HG03060 (cell line): ENCODE data around the gene PHGDH.

ENCODE experiments used
- ATAC-seq: cut with Tn5 transposase; IDR thresholded peaks from one replicate; pipeline ENCODE4 v1.9.1; 2021; ENCODE audit warnings: low read depth, moderate number of reproducible peaks; ENCODE audit not compliant: unreplicated experiment

PHGDH gene

DNA sequence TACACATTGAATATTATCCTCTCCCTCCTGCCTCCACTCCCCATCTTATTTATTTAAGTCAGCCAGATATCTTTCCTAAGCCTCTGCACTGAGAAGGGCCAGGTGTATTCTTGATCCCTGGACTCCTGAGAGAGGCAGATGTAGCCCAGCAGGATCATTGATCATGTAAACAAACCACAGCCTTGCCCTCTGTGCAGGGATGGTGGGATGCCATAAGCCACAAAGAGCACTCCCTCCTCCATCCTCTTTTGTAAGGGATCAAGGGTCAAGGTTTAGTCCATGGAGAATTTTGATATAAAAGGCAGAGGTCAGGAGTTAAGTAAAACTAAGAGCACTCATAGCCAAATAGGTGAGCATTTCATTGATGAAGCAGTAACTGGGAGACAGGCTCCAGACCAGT lies 17.3 kb downstream of the PHGDH start:
- ATAC-seq, result no peak

DNA sequence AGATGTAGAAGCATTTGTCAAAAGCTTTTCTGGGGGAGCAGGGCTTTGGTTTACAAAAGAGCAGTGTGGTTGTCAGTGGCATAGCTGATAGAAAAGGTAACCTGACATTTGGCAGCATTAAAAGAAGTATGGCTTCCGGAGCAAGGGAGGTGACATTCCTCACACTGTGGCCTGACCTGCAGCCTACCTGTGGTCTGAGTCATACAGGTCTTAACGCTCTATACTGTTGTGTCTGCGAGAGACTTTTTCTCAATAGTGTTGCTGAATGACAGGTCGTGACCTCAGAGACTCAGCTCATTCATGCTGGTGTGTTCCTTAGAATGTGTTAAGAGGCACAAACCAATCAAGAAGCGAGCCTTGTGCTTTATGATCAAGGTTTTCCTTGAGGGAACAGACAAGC lies 19.3 kb downstream of the PHGDH start:
- ATAC-seq, result no peak

DNA sequence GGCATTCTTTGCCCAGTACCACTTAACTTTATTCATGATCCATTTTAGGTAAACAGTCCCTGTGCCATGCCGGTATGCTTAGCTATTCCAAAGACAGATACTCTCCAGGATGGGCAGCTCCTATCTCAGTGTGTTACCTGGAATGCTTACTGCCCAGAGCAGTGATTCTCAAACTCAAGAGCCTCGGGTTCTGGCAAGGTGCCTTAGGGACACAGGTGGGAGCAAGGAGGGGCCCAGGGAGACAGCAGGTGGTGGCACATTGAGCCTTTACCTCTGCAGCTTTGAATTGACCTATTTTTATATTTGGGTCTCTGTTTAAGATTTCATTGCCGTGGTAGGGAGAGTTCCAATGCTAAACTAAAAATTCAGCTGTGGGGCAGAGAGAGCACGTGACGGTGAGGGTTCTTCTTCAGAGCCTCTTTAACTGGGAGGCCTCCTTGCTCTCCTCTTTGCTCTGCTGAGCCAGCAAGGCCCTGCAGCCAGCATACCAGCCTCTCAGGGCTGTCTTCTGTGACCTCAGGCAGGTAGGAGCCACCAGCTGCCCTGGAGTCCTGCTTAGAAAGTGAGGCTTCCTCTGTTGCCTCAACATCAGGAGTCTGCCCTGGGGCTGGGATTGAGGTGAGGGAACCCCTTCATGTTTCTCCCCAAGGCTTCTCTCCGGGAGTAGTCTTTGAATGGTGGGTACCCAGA lies 20.2 kb downstream of the PHGDH start:
- ATAC-seq, result no peak

DNA sequence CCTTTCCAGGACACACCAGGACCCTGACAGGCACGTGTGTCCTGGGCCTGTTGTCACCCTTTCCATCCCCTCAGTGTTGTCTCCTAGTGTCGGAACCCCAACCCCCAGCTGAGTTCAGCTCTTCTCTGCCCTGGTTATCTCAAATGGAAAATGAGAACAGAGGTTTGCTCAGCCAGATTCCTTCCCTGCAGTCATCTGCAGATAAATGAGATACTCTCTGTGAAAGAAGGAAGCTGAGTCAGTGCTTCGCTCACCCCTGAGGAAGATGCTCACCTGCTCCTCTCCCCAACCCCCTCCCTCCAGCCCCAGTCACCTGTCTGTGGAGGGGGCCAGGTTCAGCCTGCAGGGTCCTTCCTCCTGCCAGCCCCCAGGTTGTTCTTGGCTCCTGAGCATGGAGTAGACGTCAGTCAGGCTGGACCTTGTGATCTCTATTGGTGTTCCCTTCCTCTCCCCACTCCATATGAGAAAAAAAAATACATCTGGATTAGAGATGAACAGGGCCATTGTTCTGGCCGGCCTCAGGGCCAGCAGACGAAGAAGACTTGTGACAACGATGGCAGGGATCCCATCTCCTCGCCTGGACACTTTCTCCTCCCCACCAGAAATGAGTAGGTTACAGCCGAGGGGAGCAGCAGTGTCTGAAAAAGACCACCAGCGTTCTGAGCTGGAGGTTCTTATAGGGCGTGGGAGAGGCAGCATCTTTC lies 20.9 kb downstream of the PHGDH start:
- ATAC-seq, result no peak

DNA sequence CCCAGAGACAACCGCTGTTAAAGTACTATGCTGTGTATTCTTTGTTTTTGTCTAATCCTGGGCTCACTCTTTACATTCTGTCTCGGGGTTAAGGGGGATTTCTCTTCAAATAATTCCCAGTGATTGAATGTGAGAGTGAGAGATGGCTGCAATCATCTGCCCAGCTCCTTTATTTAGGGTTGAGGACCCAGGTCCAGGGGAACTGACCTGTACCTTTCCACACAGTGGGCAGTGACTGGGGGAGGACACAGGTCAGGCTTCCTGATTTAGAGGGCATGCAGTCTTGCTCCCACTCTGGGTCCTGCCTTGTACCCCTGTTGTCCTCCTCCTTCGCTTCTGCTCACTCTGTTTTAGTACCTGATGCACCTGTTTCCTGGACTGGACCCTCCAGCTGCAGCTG lies 22.0 kb downstream of the PHGDH start:
- no peak for ATAC-seq

DNA sequence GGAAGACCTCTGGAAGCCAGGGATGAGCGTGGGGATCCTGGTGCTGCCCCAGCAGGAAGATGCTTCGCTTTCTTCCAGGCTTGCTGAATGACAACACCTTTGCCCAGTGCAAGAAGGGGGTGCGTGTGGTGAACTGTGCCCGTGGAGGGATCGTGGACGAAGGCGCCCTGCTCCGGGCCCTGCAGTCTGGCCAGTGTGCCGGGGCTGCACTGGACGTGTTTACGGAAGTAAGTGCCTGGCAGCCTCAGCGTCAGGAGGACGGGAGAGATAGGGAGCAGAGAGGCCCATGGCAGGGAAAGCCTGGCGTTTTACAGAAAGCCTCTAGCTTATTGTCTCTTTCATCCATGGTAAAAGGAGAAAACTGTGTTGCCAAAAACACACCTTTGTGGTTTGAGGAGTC lies 23.5 kb downstream of the PHGDH start:
- no peak for ATAC-seq

DNA sequence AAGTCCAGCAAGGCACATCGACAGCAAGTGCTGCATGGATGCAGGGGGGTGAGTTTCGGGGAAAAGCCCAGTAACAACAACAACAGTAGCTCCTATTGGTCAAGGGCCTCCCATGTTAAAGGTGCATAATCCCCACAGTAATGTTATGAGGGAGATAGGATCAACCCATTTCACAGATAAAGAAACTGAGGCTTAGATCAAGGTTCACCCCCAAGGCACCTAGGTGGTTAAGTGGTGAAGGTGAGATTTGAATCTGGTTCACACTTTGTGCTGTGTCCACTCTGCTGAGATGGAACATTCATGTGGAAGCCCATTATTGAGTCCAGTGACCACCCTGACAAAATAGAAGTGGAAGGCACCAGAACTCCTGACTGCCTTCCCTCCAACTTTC lies 24.9 kb downstream of the PHGDH start:
- no peak for ATAC-seq

DNA sequence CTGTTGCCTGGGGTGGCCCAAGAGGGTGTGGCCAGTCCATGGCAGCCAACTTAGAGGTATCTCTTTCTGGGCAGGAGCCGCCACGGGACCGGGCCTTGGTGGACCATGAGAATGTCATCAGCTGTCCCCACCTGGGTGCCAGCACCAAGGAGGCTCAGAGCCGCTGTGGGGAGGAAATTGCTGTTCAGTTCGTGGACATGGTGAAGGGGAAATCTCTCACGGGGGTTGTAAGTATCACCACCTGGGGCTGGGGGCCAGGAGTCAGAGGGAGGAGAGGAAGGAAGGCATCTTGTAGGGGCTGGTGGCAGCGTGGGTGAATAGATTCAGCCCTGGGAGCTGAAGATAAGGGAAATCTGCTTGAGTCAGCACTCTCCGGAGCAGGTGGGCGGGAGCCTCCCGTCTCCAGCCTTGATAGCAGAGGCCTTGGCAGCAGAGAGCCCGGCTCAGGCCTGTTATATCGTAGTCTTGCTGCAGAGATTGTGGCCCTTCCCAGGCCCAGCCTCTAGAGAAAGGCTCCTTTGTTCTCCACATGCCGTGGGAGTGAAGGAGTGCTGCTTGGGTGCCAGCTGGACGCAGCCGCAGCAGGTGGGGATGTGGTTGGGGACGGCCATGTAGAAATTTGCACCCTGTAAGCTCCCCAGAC lies 25.4 kb downstream of the PHGDH start:
- no peak for ATAC-seq

DNA sequence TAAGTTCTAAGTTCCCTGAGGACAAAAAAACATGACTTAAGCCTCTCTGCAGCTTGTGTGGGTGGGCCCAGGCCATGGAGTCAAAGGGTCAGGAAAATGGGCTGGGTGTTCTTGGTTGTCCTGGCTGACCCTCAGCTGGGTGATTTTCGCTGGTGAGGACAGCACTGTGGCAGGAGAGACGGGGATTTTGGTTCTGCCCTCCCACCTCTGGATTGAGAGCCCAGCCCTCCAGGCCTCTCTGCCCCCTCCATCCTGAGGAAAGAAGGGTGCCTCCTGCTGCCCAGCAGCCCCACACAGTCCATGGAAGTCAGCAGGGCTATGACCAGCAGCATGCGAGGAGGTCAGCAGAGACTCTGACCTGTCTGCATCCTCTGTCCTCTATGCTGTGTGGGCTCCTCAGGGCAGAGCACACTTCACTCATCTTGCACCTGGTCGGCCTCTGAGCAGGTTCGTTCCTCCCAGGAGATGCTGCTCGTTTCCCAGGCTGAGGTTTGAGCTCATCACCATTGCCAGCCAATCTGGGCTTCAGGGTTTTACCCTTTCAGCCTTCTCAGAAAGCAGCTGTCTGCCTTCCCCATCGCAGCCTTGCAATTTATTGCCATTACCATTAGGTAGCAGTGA lies 26.5 kb downstream of the PHGDH start:
- no peak for ATAC-seq

DNA sequence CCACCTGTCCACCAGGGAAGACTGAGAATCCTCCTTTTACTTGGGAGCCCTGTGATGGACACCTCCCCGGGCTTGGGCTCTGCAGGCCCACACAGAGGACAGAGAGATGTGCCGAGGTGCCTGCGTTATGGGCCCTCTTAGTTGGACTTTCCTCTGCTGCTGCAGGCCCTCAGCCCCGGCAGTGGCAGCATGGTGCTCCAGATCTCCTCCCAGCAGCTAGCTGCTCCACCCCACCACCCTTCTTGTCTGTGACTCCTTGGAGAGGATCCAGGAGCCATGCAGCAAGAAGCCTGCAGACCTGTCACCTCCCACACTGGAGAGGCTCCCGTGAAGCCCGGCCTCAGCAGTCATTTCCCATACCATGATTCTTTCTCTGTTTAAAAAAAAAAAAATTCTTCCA lies 27.4 kb downstream of the PHGDH start:
- ATAC-seq, result no peak

DNA sequence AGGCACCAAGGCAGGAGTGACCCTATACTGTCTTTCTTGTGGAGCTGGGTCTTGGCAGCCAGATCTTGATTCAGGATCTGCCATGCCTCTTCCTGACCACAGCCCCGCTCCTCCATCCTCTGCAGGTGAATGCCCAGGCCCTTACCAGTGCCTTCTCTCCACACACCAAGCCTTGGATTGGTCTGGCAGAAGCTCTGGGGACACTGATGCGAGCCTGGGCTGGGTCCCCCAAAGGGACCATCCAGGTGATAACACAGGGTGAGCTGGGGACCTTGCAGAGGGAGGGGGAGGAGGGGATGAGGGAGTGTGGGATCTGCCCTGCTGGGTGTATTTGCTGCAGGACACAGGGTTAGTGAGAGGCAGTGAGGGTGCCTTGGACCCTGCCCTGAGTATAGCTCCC lies 28.5 kb downstream of the PHGDH start:
- no peak for ATAC-seq

DNA sequence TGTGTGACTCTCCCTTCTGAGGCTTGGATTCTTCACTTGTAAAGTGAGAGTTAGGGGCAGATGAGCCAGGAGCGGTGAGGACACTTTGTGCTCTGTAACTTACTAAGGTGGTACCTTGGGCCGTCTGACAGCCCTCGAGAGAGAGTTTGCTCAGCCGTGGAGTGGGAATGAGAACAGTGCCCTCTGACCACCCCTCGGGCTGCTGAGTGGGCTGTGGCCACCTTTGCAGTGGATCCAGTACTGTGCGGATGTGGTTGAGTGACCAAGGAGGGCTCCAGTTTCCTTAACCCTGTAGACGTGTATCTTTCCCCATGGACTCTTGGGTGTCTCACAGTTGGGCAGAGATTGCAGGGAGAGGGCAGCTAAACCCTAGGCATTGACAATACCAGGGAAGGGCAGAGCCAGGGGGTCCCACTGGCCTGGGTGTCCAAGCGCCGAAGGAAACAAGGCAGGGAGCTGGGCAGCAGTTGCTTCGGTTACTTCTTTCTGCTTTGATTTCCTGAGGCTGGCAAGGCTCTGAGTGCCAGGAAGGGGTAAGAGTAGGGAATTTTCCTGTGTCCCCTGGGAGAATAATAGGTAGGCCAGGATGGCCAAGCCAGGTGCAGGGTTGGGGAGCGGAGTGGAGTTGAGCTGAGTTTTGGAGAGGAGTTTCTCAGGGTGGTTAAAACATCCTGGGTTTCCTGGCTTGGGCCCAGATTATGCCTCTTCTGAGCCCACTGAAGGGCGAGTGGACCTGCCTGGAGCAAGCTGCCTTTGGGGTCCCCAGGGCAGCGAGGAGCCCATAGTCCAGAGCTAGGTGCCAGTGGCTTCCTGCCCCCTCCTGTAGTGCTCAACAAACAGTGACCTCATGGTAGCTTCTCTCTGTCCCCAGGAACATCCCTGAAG lies 29.4 kb downstream of the PHGDH start:
- no peak for ATAC-seq

DNA sequence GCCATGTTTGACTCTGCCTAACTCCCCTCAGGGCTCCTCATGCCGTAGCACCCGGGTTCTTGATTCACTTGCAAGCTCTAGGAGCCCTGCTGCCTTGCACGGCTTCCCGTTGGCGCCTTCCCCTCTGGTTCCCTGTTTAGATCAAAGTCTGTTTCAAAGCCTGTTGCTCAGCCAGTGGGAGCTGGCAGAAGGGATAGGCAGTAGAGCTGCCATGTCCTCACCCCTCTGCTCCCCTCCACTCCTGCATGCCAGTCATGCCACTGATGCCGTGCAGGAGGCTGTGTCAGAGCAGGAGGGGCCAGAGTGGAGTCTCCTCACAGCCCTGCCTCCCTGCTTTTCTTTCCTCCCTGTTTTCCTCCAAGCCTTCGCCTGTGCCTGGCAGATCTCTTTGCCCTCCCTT lies 30.5 kb downstream of the PHGDH start:
- ATAC-seq, result no peak

DNA sequence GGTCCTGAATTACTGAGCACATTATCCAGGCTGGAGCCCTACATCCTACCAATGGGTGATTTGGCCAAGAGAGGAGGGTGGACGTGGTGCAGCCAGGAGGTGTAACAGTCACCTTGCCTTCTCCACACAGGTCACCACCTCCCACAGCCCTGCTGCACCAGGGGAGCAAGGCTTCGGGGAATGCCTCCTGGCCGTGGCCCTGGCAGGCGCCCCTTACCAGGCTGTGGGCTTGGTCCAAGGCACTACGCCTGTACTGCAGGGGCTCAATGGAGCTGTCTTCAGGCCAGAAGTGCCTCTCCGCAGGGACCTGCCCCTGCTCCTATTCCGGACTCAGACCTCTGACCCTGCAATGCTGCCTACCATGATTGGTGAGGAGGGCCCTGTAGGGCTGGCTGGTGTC lies 30.9 kb downstream of the PHGDH start:
- ATAC-seq, result no peak

DNA sequence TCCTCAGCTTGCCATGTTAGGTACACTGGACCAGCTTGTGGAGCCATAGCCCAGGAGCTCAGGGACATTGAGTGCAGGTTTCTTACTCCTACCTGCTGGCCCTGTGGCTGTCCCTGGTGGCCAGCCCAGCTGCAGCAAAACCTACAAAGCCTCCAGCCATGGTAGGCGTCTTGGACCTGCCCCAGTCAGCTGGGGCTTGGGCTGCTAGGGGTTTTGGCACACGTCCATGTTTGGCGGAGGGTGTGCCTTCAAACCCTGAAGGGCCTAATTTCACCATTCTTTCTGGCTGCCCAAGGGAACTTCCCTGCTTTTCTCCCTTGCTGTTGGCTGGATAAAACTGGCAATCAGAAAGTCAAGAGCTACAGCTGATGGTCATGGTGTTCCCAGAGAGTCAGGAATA lies 31.6 kb downstream of the PHGDH start:
- ATAC-seq, result no peak

DNA sequence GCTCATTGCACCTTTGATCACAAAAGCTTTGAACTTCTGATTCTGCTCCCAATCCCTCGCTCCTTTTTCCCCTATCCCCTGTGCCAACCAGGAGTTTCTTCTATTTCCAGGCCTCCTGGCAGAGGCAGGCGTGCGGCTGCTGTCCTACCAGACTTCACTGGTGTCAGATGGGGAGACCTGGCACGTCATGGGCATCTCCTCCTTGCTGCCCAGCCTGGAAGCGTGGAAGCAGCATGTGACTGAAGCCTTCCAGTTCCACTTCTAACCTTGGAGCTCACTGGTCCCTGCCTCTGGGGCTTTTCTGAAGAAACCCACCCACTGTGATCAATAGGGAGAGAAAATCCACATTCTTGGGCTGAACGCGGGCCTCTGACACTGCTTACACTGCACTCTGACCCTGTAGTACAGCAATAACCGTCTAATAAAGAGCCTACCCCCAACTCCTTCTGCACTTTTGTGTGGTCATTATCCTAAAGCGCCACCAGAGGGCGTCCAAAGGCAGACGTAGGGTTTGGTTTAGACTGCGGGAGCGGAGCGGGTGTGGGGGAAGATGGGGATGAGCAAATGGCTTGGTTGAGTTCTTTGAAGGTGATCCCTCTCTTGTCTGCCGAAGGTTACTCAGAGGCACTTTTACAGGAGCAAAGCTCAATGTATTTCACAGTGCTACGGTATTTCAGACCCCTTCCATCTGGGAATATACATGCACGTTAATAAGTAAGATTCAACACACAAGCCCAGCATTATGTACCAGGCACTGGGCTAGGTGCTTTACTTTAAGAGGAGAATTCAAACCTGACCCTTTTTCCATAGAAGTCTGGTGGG lies 32.3 kb downstream of the PHGDH start:
- no peak for ATAC-seq

DNA sequence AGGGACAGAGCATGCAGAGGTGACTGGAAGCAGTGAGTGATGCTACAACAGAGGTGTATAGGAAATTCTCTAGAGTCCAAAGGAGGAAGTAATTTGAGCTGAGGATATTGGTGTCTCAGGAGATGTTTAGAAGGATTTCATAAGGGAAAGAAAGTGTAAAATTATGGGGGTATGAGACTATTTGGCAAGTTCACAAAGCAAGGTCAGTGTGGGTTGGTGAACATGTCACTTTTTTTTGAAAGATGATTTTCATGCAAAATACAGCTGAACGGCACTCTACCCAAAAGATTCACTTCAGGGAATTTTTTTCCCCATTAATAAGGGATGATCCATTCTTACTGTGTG lies 32.8 kb downstream of the PHGDH start:
- ATAC-seq, result no peak

DNA sequence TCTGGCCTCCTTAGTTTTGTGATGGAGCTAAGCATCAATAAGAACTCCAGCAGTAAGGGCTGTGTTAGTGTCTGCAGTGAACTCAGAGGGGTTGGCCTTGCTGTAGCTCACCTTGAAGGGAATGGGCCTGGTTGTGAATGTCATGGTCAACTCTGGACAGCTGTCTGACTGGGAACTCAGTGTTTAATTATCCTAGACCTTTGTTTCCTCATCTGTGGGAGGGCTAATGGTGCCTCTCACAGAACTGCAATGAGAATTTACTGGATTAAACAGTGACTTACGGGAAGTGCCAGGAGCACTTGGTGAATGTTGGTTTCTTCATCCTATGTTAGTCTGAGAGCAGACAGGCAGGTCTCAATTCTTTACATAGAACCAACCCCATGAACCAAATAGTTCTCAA lies 33.3 kb downstream of the PHGDH start:
- ATAC-seq, result no peak

DNA sequence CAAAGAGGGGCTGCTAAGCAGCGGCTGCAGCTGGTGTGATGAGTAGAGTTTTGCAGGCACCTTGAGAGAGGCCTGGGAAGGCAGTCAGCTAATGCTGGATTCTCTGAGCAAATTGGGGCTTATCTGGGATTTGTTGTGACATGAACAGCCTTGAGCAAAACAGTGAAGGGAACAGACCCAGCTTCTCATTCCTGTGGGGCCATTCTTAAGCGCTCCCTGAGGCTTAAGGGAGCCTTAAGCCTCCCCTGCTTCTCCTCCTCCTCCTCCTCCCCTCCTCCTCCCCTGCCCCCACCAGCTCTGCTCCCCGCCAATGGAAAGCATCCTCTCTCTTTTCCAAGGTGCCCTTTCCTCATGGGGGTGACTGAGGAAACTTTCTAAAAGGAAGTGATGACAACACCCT lies 35.7 kb downstream of the PHGDH start:
- no peak for ATAC-seq

DNA sequence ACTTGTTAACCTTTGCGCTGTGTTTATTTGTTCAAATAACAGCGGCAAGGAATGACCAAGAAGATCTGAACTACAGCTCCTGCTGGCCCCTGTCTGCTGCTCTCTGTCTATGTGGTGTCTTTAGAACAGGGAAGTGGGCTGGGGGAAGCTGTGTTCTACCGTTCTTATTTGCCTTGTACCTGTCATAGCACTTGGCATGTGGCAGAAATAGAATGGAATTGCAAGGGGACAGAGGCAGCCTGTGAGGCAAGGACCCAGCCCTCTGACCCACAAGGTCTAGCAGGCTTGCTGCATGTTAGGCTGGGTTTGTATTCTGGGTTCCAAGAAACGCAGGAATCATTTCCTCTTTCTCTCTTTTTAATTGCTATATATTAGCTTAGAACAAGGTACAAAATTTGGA lies 36.3 kb downstream of the PHGDH start:
- ATAC-seq, result no peak
